HCT116 (cell line): ENCODE measurements around the gene MUC22. TPM values are rescaled to one million over a fixed set of nuclear protein-coding genes. Genes with fewer than 3 reads are reported as not detected.

Experiments used
- ATAC-seq: fragments of 200-7000 bp; cut with Tn5 transposase; 2 replicates; pipeline ENCODE4 v1.9.1; 2020; ENCODE audit warnings: mild to moderate bottlenecking, moderate library complexity
- BruUV-seq: library from RNA; stranded (reverse); fragments of 400-500 nt; replicated peaks from 2 replicates; lab custom pipeline; 2021; lab: Mats Ljungman, UMichigan
- CTCF ChIA-PET: fragments of 300-600 bp; sonication (Branson Sonifier 250); formaldehyde crosslinking; loops from one replicate; lab custom pipeline; 2021; ENCODE audit warnings: antibody characterized with exemption; lab: Charles Lee
- POLR2A ChIA-PET: fragments of 300-600, 350-600 bp; sonication (Branson Sonifier 250); formaldehyde crosslinking; loops from one replicate; lab custom pipeline; 2021; ENCODE audit warnings: antibody characterized with exemption; lab: Charles Lee
- RAD21 ChIA-PET, 2 experiments: fragments of 300-600 bp; sonication (Branson Sonifier 250); formaldehyde crosslinking; loops; one replicate each; lab custom pipeline; 2023; ENCODE audit warnings: low total read pairs in 2 of 2; ENCODE audit not compliant: uncharacterized antibody in 2 of 2, unreplicated experiment in 2 of 2, low non-redundant PET in 1 of 2; lab: Charles Lee
- DNase-seq: peaks from one replicate; pipeline ENCODE4 v3.0.0-alpha.2; 2010; ENCODE audit warnings: low read depth, low spot score
- H2AFZ ChIP-seq: fragments of 200-600 bp; shearing (Covaris generic), sonication (generic); 2 replicates; pipeline ENCODE4 v1.6.1; 2017; ENCODE audit warnings: low read depth, mixed run types, mixed read lengths, antibody characterized with exemption, low read length; ENCODE audit not compliant: poor library complexity, severe bottlenecking
- H3K27ac ChIP-seq: 2 replicates; pipeline ENCODE4 v1.5.1; 2012; ENCODE audit warnings: low read depth, low read length
- H3K27me3 ChIP-seq: fragments of 200-600 bp; sonication (generic); 2 replicates; pipeline ENCODE4 v1.6.1; 2016; ENCODE audit warnings: mixed run types, low read length, mixed read lengths; ENCODE audit not compliant: insufficient read depth
- H3K36me3 ChIP-seq, 2 experiments: fragments of 200-500 bp in 1 of 2; fragments of 200-600 bp in 1 of 2; sonication (Bioruptor generic) in 1 of 2; sonication (generic) in 1 of 2; 2 replicates each; pipeline versions ENCODE4 v1.5.1 to v1.6.1; 2014 to 2016; ENCODE audit warnings: low read length in 2 of 2, inconsistent platforms in 1 of 2, mixed read lengths in 1 of 2, mixed run types in 1 of 2; ENCODE audit not compliant: insufficient read depth in 2 of 2, control insufficient read depth in 1 of 2
- H3K4me1 ChIP-seq, 2 experiments: fragments of 200-600 bp in 1 of 2; sonication (generic) in 1 of 2; 2 replicates each; pipeline versions ENCODE4 v1.5.1 to v1.6.1; 2012 to 2017; ENCODE audit warnings: low read length in 2 of 2, inconsistent platforms in 1 of 2, mild to moderate bottlenecking in 1 of 2, mixed read lengths in 1 of 2, mixed run types in 1 of 2, moderate library complexity in 1 of 2; ENCODE audit not compliant: insufficient read depth in 2 of 2, control insufficient read depth in 1 of 2
- H3K4me2 ChIP-seq: fragments of 200-600 bp; sonication (generic); 2 replicates; pipeline ENCODE4 v1.6.1; 2017; ENCODE audit warnings: mixed run types, low read length, mixed read lengths
- H3K4me3 ChIP-seq, 2 experiments: fragments of 200-600 bp in 1 of 2; sonication (generic) in 1 of 2; replicated peaks in 1 of 2; 2 replicates each; pipeline ENCODE4 v1.5.1; 2011 to 2016; ENCODE audit warnings: low read length in 2 of 2, control low read depth in 1 of 2, low read depth in 1 of 2, mild to moderate bottlenecking in 1 of 2, mixed read lengths in 1 of 2, mixed run types in 1 of 2
- H3K79me2 ChIP-seq: fragments of 200-600 bp; sonication (generic); 2 replicates; pipeline ENCODE4 v1.6.1; 2017; ENCODE audit warnings: mild to moderate bottlenecking, mixed run types, low read length, moderate library complexity, mixed read lengths; ENCODE audit not compliant: insufficient read depth
- H3K9ac ChIP-seq: fragments of 200-600 bp; sonication (generic); 2 replicates; pipeline ENCODE4 v1.6.1; 2016; ENCODE audit warnings: low read length, mixed read lengths
- H3K9me2 ChIP-seq: fragments of 200-600 bp; sonication (generic), shearing (Covaris generic); 2 replicates; pipeline ENCODE4 v1.6.1; 2017; ENCODE audit warnings: mixed run types, mild to moderate bottlenecking, moderate library complexity; ENCODE audit not compliant: insufficient read depth
- H3K9me3 ChIP-seq, 2 experiments: fragments of 200-500 bp in 1 of 2; fragments of 200-600 bp in 1 of 2; sonication (Bioruptor generic) in 1 of 2; sonication (generic) in 1 of 2; 2 replicates each; pipeline ENCODE4 v1.6.1; 2014 to 2017; ENCODE audit warnings: low read length in 2 of 2, mixed read lengths in 2 of 2, inconsistent platforms in 1 of 2, low read depth in 1 of 2, mild to moderate bottlenecking in 1 of 2, mixed run types in 1 of 2, moderate library complexity in 1 of 2; ENCODE audit not compliant: control insufficient read depth in 1 of 2, insufficient read depth in 1 of 2
- H4K20me1 ChIP-seq: fragments of 200-600 bp; sonication (generic), shearing (Covaris generic); 2 replicates; pipeline ENCODE4 v1.6.1; 2017; ENCODE audit warnings: mixed run types, mild to moderate bottlenecking, moderate library complexity; ENCODE audit not compliant: insufficient read depth
- CBX3 ChIP-seq: IDR thresholded peaks from 2 replicates; pipeline ENCODE4 v1.6.1; 2012; ENCODE audit warnings: low read depth
- CTCF ChIP-seq, 3 experiments: fragments of 200-600 bp in 1 of 3; sonication (generic) in 1 of 3; IDR thresholded peaks in 2 of 3; conservative IDR thresholded peaks in 1 of 3; 2 replicates each; pipeline ENCODE4 v1.5.1; 2012 to 2017; ENCODE audit warnings: low read depth in 2 of 3, low read length in 2 of 3, antibody characterized with exemption in 1 of 3, borderline replicate concordance in 1 of 3, control low read depth in 1 of 3, mild to moderate bottlenecking in 1 of 3, mixed read lengths in 1 of 3, mixed run types in 1 of 3, moderate library complexity in 1 of 3; ENCODE audit not compliant: insufficient read depth in 1 of 3
- EGR1 ChIP-seq: IDR thresholded peaks from 2 replicates; pipeline ENCODE4 v1.6.1; 2012; ENCODE audit warnings: low read depth
- JUND ChIP-seq: IDR thresholded peaks from 2 replicates; pipeline ENCODE4 v1.6.1; 2012
- MAX ChIP-seq: IDR thresholded peaks from 2 replicates; pipeline ENCODE4 v1.6.1; 2012
- SP1 ChIP-seq: IDR thresholded peaks from 2 replicates; pipeline ENCODE4 v1.6.1; 2012; ENCODE audit warnings: low read depth
- TCF7L2 ChIP-seq: IDR thresholded peaks from 2 replicates; pipeline ENCODE4 v1.7.0; 2011; ENCODE audit warnings: borderline replicate concordance, inconsistent platforms; ENCODE audit not compliant: insufficient read depth, insufficient read length; ENCODE audit errors: extremely low read depth
- YY1 ChIP-seq: IDR thresholded peaks from 2 replicates; pipeline ENCODE4 v1.6.1; 2011; ENCODE audit warnings: low read length, low read depth, moderate library complexity, mild to moderate bottlenecking; ENCODE audit not compliant: insufficient replicate concordance; ENCODE audit errors: extremely low read depth
- ZFX ChIP-seq: fragments of 450-650 bp; IDR thresholded peaks from 2 replicates; pipeline ENCODE4 v1.6.1; 2017
- ZNF274 ChIP-seq: fragments of 200-500 bp; sonication (Bioruptor generic); IDR thresholded peaks from 2 replicates; pipeline ENCODE4 v1.6.1; 2014; ENCODE audit warnings: mild to moderate bottlenecking, low read depth, low read length, inconsistent platforms
- intact Hi-C: fragments of 100-400 bp; cut with micrococcal nuclease; formaldehyde crosslinking; loops from 2 replicates; pipeline ENCODE4 v1.10.0; 2022
- total RNA-seq: library from RNA; stranded (reverse); gene quantifications from one replicate; pipeline ENCODE4 v1.2.1, GENCODE V29; 2021; ENCODE audit not compliant: unreplicated experiment
- TF ChIP-seq, protein P1 (sequence below): IDR thresholded peaks from 2 replicates; pipeline ENCODE4 v1.6.1; 2011; ENCODE audit warnings: mild to moderate bottlenecking, low read length, moderate library complexity; ENCODE audit not compliant: insufficient replicate concordance; ENCODE audit errors: extremely low read depth
- TF ChIP-seq, protein P2 (sequence below): IDR thresholded peaks from 2 replicates; pipeline ENCODE4 v1.6.1; 2012

MUC22 gene
- total RNA-seq, 1 experiment from 2014 or later: not detected

DNA sequence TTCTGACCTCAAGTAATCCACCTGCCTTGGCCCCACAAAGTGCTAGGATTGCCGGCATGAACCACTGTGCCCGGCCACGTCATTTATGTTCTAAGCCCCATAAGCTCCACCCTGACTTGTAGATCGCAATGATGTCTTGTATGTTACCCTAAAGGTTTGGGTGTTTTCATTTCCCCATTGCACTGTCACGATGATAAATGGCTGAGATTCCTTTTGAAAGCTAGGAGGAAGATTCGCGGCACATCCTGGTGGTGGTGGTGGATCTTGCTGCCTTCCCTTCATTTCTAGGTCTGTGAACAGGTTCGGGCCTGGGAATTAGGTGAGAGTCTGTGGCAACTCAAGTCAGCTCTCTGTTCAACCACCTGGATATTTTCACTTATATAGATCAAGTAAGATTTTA is 28.3 kb downstream of the MUC22 start:
- ATAC-seq: no peak
- Histone ChIP-seq H4K20me1 (no peaks in the 10 kb centered on the region), H3K9me3 (no peaks in the 10 kb centered on the region)
- CTCF ChIA-PET: no interaction called here
- RAD21 ChIA-PET: no interaction called here
- POLR2A ChIA-PET: interaction anchor here (1.0 kb wide), 1 partner anchor 16 kb away, joined by 5 read pairs; no protein-coding TSS in a partner anchor
- intact Hi-C loops: no loop called here
- TF ChIP-seq ZNF274 (no peak), SP1 (no peak), ZFX (no peak), JUND (no peak), CTCF (IDR thresholded peaks at IDR 0.05 in 2 of 3, conservative IDR thresholded peaks at IDR 0.05 in 1 of 3; ENCODE audit: borderline replicate concordance in 1 of 3, insufficient read depth in 1 of 3, low read depth in 2 of 3, low read length in 2 of 3) (no peak), YY1 (no peak), EGR1 (no peak), MAX (no peak), TCF7L2 (no peak), CBX3 (no peak)
- TF ChIP-seq, protein P1, sequence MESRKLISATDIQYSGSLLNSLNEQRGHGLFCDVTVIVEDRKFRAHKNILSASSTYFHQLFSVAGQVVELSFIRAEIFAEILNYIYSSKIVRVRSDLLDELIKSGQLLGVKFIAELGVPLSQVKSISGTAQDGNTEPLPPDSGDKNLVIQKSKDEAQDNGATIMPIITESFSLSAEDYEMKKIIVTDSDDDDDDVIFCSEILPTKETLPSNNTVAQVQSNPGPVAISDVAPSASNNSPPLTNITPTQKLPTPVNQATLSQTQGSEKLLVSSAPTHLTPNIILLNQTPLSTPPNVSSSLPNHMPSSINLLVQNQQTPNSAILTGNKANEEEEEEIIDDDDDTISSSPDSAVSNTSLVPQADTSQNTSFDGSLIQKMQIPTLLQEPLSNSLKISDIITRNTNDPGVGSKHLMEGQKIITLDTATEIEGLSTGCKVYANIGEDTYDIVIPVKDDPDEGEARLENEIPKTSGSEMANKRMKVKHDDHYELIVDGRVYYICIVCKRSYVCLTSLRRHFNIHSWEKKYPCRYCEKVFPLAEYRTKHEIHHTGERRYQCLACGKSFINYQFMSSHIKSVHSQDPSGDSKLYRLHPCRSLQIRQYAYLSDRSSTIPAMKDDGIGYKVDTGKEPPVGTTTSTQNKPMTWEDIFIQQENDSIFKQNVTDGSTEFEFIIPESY: no peak
- TF ChIP-seq, protein P2, sequence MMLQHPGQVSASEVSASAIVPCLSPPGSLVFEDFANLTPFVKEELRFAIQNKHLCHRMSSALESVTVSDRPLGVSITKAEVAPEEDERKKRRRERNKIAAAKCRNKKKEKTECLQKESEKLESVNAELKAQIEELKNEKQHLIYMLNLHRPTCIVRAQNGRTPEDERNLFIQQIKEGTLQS: no peak
- TF ChIP-seq, all 23 proteins: peak for 0
- no peaks in the 10 kb centered on the region for H3K36me3 ChIP-seq
- H3K9me2 ChIP-seq: no peaks in the 10 kb centered on the region
- H3K27me3 ChIP-seq: no peaks in the 10 kb centered on the region
- H2AFZ ChIP-seq: no peak overlapping the region
- no TSS peak for BruUV-seq
- no peaks in the 10 kb centered on the region for H3K79me2 ChIP-seq
- H3K4me3 ChIP-seq: no peak overlapping the region
- H3K27ac ChIP-seq: no peak overlapping the region
- no peak overlapping the region for H3K4me2 ChIP-seq
- peaks cover 0 to 8% of the 10 kb centered on the region in 2 experiments; a peak in 2 of 4 replicates for H3K4me1 ChIP-seq
- no peak overlapping the region for H3K9ac ChIP-seq
- no peak for DNase-seq
